NB4 (cell line): ENCODE measurements around the gene KCTD19.

Experiments
- DNase-seq: peaks from one replicate; pipeline ENCODE4 v3.0.0; 2010; ENCODE audit warnings: low read depth
- H3K4me3 ChIP-seq: one replicate; pipeline ENCODE4 v1.5.1; 2011; ENCODE audit warnings: mild to moderate bottlenecking, low read depth, low read length, moderate library complexity
- CTCF ChIP-seq: IDR thresholded peaks from one replicate; pipeline ENCODE4 v1.5.1; 2012; ENCODE audit warnings: low read depth, low read length
- MAX ChIP-seq: IDR thresholded peaks from 2 replicates; pipeline ENCODE4 v1.6.1; 2011; ENCODE audit warnings: low read depth, low read length
- MYC ChIP-seq: IDR thresholded peaks from 2 replicates; pipeline ENCODE4 v1.6.1; 2011; ENCODE audit warnings: low read depth, low read length
- POLR2A ChIP-seq: IDR thresholded peaks from 2 replicates; pipeline ENCODE4 v1.6.1; 2011; ENCODE audit warnings: mild to moderate bottlenecking; ENCODE audit not compliant: insufficient read length; ENCODE audit errors: extremely low read depth

KCTD19 gene

GRCh38 chr16:67249178-67250044 lies 77.1 kb downstream of the KCTD19 start:
- no peak overlapping the region for H3K4me3 ChIP-seq
- TF ChIP-seq POLR2A, result no peak
- no peak for TF ChIP-seq CTCF
- TF ChIP-seq MAX, result no peak
- TF ChIP-seq MYC, result no peak
- no peak for DNase-seq

GRCh38 chr16:67248401-67249177 lies 78.0 kb downstream of the KCTD19 start, which contains the start of gene SLC9A5:
Gene SLC9A5, plus strand, starts transcription at chr16:67248979. Its CDS starts 36 bp downstream, at chr16:67249015.
- peak; percentile 60 for DNase-seq

GRCh38 chr16:67248073-67248400 lies 78.5 kb downstream of the KCTD19 start:
- peak overlapping the region; percentile 14 for H3K4me3 ChIP-seq
- no peak for DNase-seq
- TF ChIP-seq MYC (no peak), POLR2A (no peak)

More at GRCh38 chr16:67248401-67249177, 78.0 kb downstream of the KCTD19 start, which contains the start of gene SLC9A5:
- no peak for TF ChIP-seq POLR2A
- TF ChIP-seq CTCF, result no peak
- TF ChIP-seq MAX, result no peak
- peak; percentile 27; the same call in 1 of the 2 replicates for TF ChIP-seq MYC
- H3K4me3 ChIP-seq, result peak within 1 kb of the TSS; percentile 14

GRCh38 chr16:67247192-67248072 lies 79.1 kb downstream of the KCTD19 start, which contains the start of gene FHOD1:
Gene FHOD1, minus strand, starts transcription at chr16:67247481. Its CDS starts 71 bp downstream, at chr16:67247410.
- H3K4me3 ChIP-seq, result peak within 1 kb of the TSS; percentile 86
- peak; percentile 29; the same call in 1 of the 2 replicates for TF ChIP-seq MAX
- TF ChIP-seq CTCF, result no peak
- TF ChIP-seq POLR2A, result peak; percentile 85
- TF ChIP-seq MYC, result peak; percentile 8; the same call in 1 of the 2 replicates
- peak; percentile 98 for DNase-seq

GRCh38 chr16:67246756-67247191 lies 79.8 kb downstream of the KCTD19 start:
- peak overlapping the region; percentile 86 for H3K4me3 ChIP-seq
- no peak for DNase-seq
- TF ChIP-seq MAX (peak; percentile 53), POLR2A (no peak), CTCF (no peak), MYC (no peak)
